ENCODE results near the gene OTOR.
A peak's percentile ranks its signal among the peaks of the same experiment; 100 is the strongest.

Gene OTOR

GRCh38 chr20:16771213-16771612 is 23.1 kb downstream of the OTOR start:
- no peaks in the 10 kb centered on the region for H3K36me3 ChIP-seq (ENCODE audit: control insufficient read depth, insufficient read depth, low read length)
- H3K27ac ChIP-seq (ENCODE audit: insufficient read depth, low read depth, low read length, poor library complexity, severe bottlenecking), result no peak overlapping the region

DNA sequence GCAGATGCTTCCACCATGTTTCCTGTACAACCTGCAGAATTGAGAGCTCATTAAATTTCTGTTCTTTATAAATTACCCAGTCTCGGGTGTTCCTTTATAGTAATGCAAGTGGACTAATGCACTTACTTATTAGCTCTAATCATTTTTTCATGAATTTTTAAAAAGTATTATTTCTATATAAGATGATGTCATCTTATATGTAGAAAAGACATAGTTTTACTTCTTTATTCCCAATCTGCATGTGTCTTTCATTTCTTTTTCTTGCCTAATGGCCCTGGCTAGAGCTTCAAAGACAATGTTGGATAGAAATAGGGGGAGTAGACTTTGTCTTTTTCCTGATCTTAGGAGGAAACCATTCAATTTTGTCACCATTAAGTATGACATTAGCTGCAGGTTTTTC is 27.8 kb downstream of the OTOR start:
- WGBS, 2 experiments, result no CpG with 5 or more reads among the region's 1 CpG
- Histone ChIP-seq H3K36me3 (ENCODE audit: control insufficient read depth, insufficient read depth, low read length) (no peaks in the 10 kb centered on the region), H3K4me1 (ENCODE audit: control insufficient read depth, insufficient read depth, low read length) (no peaks in the 10 kb centered on the region), H3K27me3 (ENCODE audit: control insufficient read depth, insufficient read depth, low read length, poor library complexity, severe bottlenecking) (no peaks in the 10 kb centered on the region), H3K4me3 (ENCODE audit: insufficient read depth, low read depth, low read length) (no peak overlapping the region), H3K27ac (ENCODE audit: insufficient read depth, low read depth, low read length, poor library complexity, severe bottlenecking) (no peak overlapping the region), H3K9me3 (ENCODE audit: control insufficient read depth, low read length) (no peaks in the 10 kb centered on the region)

More at GRCh38 chr20:16771213-16771612, 23.1 kb downstream of the OTOR start:
- H3K9me3 ChIP-seq (ENCODE audit: control insufficient read depth, low read length), result no peaks in the 10 kb centered on the region
- H3K27me3 ChIP-seq (ENCODE audit: control insufficient read depth, insufficient read depth, low read length, poor library complexity, severe bottlenecking), result no peaks in the 10 kb centered on the region
- H3K4me1 ChIP-seq (ENCODE audit: control insufficient read depth, insufficient read depth, low read length), result no peaks in the 10 kb centered on the region
- no peak overlapping the region for H3K4me3 ChIP-seq (ENCODE audit: insufficient read depth, low read depth, low read length)

GRCh38 chr20:16777126-16777525 is 29.0 kb downstream of the OTOR start:
- H3K27me3 ChIP-seq (ENCODE audit: control insufficient read depth, insufficient read depth, low read length, poor library complexity, severe bottlenecking), result no peaks in the 10 kb centered on the region
- H3K4me1 ChIP-seq (ENCODE audit: control insufficient read depth, insufficient read depth, low read length), result no peaks in the 10 kb centered on the region
- H3K4me3 ChIP-seq (ENCODE audit: insufficient read depth, low read depth, low read length), result no peak overlapping the region
- WGBS, 2 experiments, result 92 to 96% methylated on average over 1 of the region's 1 CpG
- H3K27ac ChIP-seq (ENCODE audit: insufficient read depth, low read depth, low read length, poor library complexity, severe bottlenecking), result no peak overlapping the region
- no peaks in the 10 kb centered on the region for H3K9me3 ChIP-seq (ENCODE audit: control insufficient read depth, low read length)
- no peaks in the 10 kb centered on the region for H3K36me3 ChIP-seq (ENCODE audit: control insufficient read depth, insufficient read depth, low read length)

DNA sequence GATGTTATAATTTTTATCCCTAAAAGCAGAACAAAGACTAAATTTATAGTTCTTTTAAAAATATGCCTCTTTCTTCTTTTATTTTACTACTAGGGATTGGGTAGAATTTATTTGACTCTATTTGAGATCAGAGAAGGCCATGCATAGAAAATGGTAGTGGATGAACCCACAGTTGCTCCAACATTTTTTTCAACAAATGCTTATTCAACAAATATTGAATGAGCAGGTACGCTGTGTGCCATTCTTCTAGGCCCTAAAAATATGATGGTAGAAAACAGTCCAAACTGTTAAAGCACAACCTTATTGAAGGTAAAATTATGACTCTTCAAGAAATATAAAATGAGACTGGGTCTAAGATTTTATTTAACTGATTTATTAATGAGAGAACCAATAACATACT is 30.0 kb downstream of the OTOR start:
- WGBS, 2 experiments, result 100% methylated on average over 1 of the region's 1 CpG; no CpG with 5 or more reads in 1 of the 2 experiments
- no peaks in the 10 kb centered on the region for H3K27me3 ChIP-seq (ENCODE audit: control insufficient read depth, insufficient read depth, low read length, poor library complexity, severe bottlenecking)
- no peaks in the 10 kb centered on the region for H3K36me3 ChIP-seq (ENCODE audit: control insufficient read depth, insufficient read depth, low read length)
- no peaks in the 10 kb centered on the region for H3K9me3 ChIP-seq (ENCODE audit: control insufficient read depth, low read length)
- H3K4me3 ChIP-seq (ENCODE audit: insufficient read depth, low read depth, low read length), result no peak overlapping the region
- no peak overlapping the region for H3K27ac ChIP-seq (ENCODE audit: insufficient read depth, low read depth, low read length, poor library complexity, severe bottlenecking)
- no peaks in the 10 kb centered on the region for H3K4me1 ChIP-seq (ENCODE audit: control insufficient read depth, insufficient read depth, low read length)

DNA sequence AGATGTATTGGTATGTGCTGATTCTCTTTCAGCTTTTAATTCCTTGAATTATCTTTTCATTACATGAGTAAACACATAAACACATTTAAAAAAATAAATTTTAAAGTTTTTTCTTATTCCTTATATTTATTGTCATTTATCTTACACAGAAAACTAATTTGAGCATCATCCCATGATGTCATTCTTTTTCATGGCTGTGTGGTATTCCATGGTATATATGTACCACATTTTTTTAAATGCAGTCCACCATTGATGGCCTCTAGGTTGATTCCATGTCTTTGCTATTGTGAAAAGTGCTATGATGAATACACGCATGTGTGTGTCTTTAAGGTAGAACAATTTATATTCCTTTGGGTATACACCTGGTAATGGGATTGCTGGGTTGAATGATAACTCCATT is 33.3 kb downstream of the OTOR start:
- Histone ChIP-seq H3K4me1 (ENCODE audit: control insufficient read depth, insufficient read depth, low read length) (no peaks in the 10 kb centered on the region), H3K9me3 (ENCODE audit: control insufficient read depth, low read length) (no peaks in the 10 kb centered on the region), H3K27ac (ENCODE audit: insufficient read depth, low read depth, low read length, poor library complexity, severe bottlenecking) (no peak overlapping the region), H3K36me3 (ENCODE audit: control insufficient read depth, insufficient read depth, low read length) (no peaks in the 10 kb centered on the region), H3K27me3 (ENCODE audit: control insufficient read depth, insufficient read depth, low read length, poor library complexity, severe bottlenecking) (no peaks in the 10 kb centered on the region), H3K4me3 (ENCODE audit: insufficient read depth, low read depth, low read length) (no peak overlapping the region)
- 90 to 93% methylated on average over 1 of the region's 1 CpG for WGBS, 2 experiments

- Histone ChIP-seq H3K27me3 (ENCODE audit: control insufficient read depth, insufficient read depth, low read length, poor library complexity, severe bottlenecking) (no peaks in the 10 kb centered on the region), H3K9me3 (ENCODE audit: control insufficient read depth, low read length) (no peaks in the 10 kb centered on the region), H3K4me1 (ENCODE audit: control insufficient read depth, insufficient read depth, low read length) (no peaks in the 10 kb centered on the region), H3K27ac (ENCODE audit: insufficient read depth, low read depth, low read length, poor library complexity, severe bottlenecking) (peak overlapping the region; percentile 17), H3K36me3 (ENCODE audit: control insufficient read depth, insufficient read depth, low read length) (no peaks in the 10 kb centered on the region), H3K4me3 (ENCODE audit: insufficient read depth, low read depth, low read length) (no peak overlapping the region)
- 94 to 95% methylated on average over 1 of the region's 1 CpG for WGBS, 2 experiments
These were observed 37.1 kb downstream of the OTOR start for GRCh38 chr20:16785226-16785625.

All from ectodermal cell (in vitro differentiated cells).